GM19468 (cell line): ENCODE data around the gene PEAK3.

Experiments
- ATAC-seq: cut with Tn5 transposase; IDR thresholded peaks from one replicate; pipeline ENCODE4 v1.9.1; 2021; ENCODE audit warnings: mild to moderate bottlenecking, moderate library complexity, moderate number of reproducible peaks; ENCODE audit not compliant: unreplicated experiment; ENCODE audit errors: extremely low read depth

Gene PEAK3, protein sequence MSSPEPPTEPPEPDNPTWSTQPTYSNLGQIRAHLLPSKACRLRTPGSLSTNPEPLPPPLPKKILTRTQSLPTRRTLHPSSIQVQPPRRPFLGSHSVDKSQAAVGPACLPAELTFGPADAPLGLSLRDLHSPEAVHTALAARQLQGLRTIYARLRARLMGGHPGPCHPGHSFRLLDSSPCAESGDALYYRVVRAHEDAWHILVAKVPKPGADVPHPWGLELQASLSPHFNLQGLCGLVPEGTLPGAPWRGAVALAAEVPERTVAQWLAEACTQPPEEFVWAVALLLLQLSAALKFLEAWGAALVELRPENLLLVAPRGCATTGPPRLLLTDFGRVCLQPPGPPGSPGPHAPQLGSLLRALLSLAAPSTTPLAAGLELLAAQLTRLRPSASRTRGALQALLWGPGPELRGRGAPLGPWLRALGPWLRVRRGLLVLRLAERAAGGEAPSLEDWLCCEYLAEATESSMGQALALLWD

DNA sequence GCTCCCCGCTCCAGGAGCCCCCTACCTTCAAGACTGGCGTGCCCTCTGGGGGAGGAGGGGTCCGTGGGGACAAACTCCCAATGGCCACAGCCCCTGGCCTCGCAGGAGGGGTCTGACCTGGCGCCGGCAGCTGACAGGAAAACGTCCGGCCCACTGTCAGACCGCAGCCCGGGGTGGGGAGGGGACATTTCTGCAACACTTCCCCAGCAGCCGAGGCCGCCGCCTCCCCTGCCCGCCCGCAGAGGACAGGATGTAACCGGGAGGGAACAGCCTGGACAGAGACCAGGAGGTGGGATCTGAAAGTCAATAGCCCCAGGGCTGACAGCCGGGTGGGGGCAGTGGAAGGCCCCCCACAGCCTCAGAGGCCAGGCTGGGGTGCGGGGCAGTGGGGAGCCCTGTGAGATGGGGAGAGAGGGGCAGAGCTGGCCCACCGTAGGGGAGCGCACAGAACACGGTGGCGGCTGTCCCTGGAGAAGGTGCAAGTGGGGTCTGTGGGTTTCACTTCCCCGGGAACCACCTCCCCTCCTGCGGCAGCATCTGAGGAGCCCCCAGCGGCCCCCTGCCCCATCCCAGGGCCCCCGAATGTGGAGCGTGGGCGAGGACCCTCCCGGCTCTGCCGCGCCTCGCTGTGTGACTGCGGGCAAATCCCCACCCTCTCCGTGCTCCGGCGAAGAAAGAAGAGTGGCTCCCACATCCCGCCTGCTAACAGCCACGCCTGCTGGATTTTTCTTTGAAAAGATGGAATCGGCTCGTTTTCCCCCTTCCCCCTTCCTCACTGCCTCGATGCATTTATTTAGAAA, at the start of gene PEAK3:
Gene PEAK3, minus strand, starts transcription at position 114 of the 800 bp plus-strand sequence. CDS start 1,244 bp downstream, outside the sequence.
- ATAC-seq = no peak

DNA sequence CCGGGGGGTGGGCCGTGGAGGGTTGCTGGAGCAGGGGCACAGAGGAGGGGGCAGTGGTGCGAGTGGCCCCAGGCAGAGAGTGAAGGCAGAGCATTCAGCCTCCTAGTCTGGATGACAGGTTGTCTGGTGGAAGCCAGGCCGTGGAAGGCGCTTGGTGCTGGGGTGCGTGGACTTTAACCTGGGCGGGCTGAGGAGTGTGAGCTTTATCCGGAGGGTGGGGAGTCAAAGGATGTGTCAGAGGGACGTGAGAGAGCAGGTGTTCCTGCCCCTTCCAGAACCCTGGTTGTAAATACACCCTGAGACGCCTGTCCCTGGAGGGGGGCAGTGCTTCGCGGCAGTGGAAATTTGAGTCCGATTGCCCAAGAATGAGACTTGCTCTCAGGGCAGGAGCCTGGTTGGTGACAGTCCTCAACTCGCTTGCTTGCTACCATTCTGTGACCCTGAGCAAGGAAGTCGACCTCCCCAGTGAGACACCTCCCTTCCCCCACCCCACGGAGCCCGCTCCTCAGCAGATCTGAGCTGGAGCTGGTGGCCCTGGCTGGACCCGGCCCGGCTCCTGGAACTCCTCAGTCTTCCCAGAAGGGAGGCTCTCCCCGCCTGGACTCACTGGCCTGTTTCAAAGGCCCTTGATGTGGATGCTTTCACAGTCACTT, 48.8 kb upstream of the PEAK3 start:
- ATAC-seq = no peak

DNA sequence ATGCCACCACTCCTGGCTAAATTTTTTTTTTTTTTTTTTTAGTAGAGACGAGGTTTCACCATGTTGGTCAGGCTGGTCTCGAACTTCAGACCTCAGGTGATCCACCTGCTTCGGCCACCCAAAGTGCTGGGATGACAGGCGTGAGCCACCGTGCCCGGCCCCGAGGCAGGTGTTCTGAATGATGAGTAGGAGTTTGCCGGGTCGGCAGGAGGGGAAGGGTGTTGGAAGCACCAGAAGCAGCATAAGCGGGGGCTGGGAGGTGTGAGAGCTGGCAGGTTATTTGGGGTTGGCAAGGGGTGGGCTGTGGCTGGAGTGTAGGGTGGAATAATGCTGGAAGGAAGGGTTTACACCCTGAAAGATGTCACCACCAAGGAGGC, 48.3 kb upstream of the PEAK3 start:
- no peak for ATAC-seq

DNA sequence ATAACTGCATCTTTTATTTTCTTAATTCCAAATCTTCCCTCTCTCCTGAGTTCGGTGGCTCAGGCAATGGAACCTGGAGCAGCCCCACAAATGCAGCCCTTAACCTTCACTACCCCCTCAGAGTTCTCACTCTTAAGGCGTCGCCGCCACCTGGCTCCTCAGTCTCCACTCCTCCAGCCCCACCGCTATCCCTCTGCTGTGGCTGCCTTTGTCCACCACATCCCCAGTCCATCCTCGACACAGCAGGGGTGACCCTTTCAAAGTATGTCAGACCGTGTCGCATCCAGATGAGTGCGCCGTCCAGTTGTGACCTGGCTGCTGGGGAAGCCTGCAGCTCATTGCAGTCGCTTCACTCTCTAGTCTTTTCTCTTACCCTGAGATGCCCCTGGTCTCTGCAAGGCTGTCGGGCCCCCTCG, 47.5 kb upstream of the PEAK3 start:
- no peak for ATAC-seq

DNA sequence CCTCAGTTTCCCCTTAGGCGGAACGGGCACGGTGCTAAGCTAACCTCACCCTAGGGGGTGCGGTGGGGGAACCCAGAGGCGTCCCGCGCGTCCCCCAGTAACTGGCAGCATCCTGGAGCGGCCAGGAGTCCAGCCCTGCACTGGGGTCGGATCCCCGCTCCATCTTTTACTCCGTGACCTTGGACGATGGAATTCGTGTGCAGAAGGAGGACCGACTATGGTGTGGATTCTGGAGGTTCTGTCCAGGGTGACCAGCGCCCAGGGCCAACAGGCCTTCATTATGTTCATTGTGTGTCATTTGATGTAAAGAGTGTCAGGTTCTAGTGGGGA, 47.1 kb upstream of the PEAK3 start:
- no peak for ATAC-seq

DNA sequence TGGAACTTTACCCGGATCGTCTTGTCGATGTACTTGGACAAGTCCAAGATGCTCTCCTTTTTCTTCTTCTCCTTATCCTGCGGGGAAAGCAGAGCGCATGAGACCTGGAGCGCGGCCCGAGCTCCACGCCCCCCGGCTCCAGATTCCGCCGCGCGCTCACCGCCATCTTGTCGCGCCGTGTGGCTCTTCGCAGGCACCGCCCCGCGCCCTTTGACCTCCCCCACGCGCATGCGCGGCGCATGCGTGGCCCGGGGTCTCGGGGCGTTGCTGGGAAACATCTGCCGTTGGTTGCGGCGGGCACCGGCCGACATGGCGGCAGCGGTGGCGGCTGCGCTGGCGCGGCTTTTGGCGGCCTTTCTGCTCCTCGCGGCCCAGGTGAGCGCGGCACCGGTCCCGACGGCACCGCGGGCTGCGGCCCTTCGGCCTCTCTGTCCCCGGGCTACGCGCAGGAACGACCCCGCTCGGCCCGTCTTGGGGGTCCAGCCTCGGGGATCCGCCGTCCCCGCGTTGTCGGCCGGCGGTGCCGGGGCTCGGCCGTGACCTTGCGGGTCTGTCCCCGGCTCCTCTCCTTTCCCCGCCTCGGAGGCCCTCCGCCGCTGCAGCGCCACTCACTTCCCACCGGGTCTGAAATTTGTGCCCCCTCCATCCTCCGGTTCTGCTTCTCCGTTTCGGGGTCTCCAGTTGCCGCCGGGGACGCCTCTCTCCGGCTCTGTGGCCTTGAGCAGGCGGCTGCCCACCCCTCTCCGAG, 46.6 kb upstream of the PEAK3 start, which contains the start of the genes LSM7 and SPPL2B:
Gene LSM7, minus strand, starts transcription at position 186 of the 748 bp plus-strand sequence. Its CDS starts 20 bp downstream, at position 166.
Gene SPPL2B, plus strand, starts transcription at position 284 of the 748 bp plus-strand sequence. Its CDS starts 26 bp downstream, at position 310.
- peak; percentile 58 for ATAC-seq

DNA sequence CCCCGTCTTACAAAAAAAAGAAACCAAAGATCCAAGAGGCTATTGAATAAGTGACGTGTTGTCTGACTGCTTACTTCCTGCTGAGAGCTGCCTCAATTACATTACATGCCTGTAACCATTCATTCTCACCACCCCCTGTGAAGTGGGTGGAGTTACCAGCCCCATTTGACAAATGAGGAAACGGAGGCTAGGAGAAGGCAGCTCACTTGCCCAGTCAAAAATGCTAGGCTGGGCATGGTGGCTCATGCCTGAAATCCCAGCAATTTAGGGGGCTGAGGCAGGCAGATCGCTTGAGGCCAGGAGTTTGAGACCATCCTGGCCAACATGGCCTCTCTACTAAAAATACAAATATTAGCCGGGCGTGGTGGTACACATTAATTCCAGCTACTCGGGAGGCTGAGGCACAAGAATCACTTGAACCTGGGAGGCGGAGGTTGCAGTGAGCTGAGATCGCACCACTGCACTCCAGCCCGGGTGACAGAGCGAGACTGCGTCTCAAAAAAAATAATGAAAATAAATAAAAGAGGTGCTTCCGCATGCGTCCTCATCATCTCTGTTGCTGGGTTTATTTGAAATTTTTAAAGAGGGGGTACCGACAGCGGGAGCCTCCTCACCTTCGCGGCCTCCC, 45.9 kb upstream of the PEAK3 start:
- ATAC-seq = no peak

DNA sequence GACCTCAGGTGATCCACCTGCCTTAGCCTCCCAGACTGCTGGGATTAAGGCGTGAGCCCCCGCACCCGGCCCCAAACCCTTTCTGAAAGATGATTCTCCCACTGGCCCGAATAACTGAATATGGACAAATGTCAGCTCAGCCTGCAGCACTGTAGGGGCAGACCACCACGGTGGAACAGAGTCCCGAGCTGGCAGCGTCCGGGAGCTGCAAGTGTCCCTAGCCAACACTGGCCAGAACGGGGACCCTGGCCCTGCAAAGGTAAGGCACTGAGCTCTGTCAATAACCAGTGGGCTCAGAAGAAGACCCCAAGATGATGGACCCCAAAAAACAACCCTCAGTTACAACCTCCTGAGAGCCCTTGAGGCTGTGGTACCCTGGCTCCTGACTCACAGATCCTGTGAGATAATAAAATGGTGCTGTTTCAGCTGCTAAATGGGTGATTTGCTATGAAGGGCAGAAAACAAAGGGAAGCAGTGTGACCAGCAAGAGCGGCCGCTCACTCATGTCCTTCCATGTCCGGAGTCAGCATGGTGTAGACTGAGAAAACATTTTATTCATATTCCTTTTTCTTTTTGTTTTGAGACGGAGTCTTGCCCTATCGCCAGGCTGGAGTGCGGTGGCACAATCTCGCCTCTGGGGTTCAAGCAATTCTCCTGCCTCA, 44.9 kb upstream of the PEAK3 start:
- ATAC-seq = no peak

DNA sequence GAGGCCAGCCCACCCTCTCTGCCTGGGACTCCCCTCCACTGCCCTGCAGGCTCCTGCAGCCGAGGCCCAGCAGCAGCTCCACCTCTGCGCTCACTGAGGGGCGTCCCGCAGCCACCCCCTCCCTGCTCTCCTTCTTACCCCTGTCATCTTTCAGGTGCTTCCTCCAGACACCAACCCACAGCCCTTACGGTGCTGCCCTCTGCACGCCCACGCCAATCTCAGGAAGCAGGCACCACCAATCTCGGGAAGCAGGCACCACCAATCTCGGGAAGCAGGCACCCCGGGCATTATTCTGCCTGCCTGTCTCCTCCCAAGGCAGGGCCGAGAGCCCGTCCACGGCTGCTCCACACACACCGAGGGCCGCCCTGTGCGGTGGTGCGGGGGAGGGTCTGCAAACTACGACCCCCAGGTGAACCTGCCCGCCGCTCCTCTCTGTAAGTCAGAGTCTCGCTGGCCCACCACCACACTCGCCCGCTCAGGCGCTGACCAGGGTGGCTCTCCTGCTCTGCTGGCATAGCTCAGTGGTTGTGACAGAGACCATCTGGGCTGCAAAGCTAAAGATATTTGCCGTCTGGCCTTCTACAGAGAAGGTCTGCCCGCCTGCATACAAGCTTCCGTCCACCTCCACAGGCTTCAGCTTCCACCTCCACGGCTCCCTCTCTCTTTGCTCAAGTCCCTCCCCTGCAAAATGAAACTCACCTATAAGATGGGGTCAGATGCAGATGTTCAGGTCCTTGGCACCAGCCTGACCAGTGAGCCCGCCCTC, 43.5 kb upstream of the PEAK3 start:
- no peak for ATAC-seq

DNA sequence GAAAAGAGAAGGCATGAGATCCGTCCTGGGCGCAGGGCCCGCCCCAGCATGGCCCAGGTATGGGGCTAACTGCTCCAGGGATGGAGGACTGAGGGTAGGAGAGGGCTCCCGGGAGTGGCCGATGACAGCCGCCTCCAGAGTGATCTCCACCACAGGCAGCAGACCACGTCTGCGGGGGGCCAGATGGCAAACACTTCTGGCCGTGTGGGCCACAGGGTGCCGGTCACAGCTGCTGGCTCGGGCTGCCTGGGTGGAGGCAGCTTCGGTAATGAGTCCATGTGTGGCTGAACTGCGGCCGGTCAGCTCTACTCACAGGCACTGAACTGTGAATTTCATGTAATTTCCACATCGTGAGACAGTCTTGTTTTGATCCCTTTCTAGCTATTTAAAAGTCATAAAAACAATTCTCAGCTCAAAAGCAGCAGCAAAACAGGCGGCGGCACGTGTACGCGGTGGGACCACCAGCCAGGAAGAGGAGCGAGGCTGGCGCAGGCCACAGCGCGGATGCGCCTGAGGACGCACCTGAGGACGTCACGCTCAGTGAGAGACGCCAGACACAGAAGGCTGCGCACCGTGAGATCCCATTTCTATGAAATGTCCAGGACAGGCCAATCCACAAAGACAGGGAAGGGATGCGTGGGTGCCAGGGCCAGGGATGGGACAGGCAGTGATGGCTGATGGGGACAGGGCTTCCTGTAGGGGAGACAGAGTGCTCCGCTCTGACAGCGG, 42.4 kb upstream of the PEAK3 start:
- ATAC-seq = no peak

DNA sequence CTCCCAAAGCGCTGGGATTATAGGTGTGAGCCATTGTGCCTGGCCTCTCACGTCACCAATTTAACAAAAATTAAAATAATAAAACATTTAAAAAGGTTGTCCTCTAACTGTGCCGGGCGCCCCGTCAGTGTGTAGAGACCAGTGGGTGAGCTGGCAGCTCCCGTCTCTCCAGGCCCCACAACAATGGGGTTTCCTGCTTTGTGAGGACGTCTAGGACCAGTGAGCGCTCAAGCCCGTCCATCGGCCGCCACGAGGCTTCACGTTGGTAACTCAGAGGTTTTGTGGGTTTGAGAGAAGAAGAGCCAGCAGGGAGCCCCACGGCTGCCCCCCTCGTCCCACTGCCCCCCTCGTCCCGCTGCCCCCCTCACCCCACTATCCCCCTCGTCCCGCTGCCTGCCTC, 41.7 kb upstream of the PEAK3 start:
- no peak for ATAC-seq

DNA sequence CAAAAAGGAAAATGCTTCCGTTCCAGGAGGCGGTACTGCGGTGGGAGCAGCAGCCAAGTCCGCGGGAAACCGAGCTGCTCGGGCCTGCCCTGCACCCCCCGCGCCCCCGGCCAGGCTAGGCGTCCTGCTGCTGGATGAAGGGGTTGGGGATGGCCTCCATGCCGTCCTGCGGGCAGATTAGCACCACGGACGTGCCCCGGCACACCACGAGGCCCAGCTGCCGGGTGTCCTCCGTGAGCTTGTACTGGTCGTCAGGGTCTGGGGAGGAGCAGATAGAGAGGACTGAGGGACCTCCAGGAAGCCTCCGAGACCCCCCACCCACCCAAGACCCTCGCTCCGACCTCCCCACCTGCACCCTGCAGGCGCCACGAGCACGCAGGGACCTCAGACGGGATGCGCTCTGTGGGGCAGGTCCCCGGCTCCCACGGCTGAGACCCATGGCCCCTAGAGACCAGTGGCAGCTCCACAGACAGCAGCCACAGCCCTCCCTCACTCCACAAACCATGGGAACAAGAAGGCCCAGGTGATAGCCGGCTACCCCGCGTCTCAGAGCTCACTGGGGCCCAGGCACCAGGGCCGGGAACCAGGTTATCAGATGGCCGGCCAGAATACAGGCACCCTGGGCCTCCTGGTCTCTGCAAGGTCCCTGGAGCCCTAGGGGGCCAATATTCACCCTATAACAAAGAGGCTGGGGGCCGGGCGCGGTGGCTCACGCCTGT, 39.7 kb upstream of the PEAK3 start:
- ATAC-seq = no peak

DNA sequence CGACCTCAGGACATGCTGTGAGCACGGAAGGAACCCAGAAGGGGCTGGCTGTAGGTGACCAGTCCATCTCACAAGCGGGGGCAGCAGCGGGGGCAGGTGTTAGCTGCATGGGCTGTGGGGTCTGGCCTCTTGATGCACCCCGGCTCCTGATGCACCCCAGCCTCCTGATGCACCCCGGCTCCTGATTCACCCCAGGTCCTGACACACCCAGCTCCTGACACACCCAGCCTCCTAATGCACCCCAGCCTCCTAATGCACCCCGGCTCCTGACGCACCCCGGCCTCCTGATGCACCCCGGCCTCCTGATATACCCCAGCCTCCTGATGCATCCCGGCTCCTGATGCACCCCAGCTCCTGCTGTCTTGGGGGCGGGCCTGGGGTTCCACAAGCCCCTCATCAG, 39.0 kb upstream of the PEAK3 start:
- no peak for ATAC-seq

DNA sequence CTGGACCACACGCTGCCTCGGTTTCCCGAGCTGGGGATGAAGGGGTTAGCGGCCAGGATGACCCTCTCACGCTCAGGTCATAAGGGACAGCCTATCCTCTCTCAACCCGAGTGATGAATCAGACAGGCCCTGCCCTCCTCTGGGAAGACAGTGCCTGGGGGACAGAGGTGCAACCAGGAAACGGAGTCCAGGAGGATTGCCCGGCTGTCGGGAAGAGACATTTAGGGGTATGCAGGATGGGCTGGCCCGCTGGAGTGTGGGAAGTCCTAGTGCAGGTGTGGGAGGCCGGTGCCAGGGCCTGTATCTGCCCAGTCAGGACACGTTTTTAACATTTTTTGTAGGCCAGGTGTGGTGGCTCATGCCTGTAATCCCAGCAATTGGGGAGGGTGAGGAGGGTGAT, 38.1 kb upstream of the PEAK3 start:
- ATAC-seq = no peak

DNA sequence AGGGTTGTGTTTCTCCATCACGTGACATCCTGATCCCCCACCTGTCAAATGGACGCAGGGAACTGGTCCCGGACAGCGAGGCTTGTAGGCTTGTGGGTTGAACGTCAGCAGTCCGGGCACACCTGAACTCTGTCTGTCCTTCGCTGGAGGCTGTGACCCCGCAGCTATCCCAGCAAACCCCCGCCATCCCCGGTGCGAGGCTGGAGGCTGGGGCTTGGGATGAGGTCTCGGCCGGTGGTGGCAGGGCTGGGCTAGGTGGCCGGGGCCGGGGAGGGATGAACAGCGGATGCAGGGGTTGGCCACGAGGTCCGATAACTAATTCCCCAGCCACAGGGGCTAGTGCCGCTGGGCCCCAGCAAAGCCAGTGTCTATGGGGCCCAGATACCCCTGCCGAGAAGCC, 37.6 kb upstream of the PEAK3 start:
- ATAC-seq = no peak

DNA sequence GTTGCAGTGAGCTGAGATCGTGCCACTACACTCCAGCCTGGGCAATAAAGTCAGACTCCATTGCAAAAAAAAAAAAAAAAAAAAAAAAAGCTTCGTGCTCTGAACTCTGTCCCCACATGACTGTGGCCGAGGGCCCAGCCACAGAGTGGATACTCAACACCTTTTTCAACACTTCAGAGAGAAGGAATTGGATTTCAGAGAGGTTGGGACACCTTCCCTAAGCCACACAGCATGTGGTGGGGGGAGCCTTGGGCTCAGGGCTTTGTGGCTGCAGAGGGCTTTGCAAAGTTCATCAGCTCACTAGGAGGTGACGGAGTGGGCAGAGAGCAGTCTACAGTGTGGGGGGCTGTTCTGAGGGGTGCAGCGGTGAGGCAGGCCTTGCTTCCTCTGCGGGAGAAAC, 36.9 kb upstream of the PEAK3 start:
- ATAC-seq = no peak

DNA sequence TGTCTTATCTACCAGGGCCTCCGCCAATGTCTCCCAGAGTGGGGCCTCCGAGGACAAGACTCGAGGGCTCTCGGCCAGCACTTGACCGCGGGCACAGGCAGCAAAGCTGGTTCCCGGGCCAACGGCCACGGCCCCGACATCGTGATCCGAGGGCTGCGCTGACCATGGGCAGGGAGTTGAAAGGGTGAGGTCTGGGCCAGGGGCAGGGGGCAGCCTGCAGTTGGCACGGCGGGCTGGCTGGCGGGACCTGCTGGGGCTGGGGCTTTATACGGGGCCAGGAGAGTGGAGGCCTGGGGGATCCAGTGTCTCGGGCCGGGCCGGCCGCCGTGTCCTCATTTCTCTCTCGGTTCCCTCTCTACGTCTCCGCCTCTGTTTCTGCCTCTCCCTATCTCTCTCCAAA, 35.8 kb upstream of the PEAK3 start:
- ATAC-seq = no peak
